ENCODE results near the gene IPP.

- TF ChIP-seq CTCF (IDR thresholded peaks at IDR 0.05) (no peak), POLR2A (IDR thresholded peaks at IDR 0.05) (no peak)
These were observed 95.7 kb downstream of the IPP start for GRCh38 chr1:45654540-45655280.

Data from breast epithelium (tissue), 3 donors.